ENCODE measurements around the gene SMAD7. TPM values are rescaled to one million over a fixed set of nuclear protein-coding genes. Genes with fewer than 3 reads are reported as not detected.
A peak's percentile ranks its signal among the peaks of the same experiment; 100 is the strongest.

SMAD7 gene
- total and polyA plus RNA-seq, 2 experiments from 2014 or later: 6.8 to 51.7 TPM

DNA sequence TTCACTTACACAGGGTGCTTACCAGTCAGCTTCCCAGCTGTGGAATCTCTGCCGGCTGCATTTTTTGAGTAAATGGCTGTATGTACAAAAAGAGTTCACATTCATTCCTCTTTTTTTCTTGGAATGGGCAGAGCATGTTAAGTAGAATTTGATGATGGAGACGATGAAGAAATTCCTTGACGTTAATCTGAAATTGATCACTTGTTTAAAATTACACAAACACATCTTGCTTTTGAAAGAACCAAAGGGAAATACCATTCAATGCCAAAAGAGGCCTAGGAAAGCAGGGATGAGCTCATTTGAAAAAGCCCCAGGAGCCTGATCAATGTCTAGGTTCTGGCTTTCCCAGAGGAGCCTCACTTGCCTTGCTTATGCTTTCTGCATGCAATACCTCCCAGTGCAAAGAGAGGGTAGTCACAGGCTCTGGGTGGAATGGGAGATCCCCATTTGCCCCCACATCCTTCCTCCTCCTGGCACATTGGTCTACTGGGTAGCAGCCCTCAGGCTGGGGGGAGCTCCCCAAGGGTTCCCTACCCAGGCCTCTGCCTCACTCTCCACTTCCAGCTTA is 12.3 kb upstream of the SMAD7 start:
- H2AFZ ChIP-seq: no peak overlapping the region
- H3K36me3 ChIP-seq (ENCODE audit: low read depth): no peaks in the 10 kb centered on the region
- peaks cover 25% of the 10 kb centered on the region for H3K4me1 ChIP-seq (ENCODE audit: insufficient read depth)
- no peaks in the 10 kb centered on the region for H3K9me2 ChIP-seq (ENCODE audit: insufficient read depth)
- in situ Hi-C loops (cut with MboI): no loop called here
- H3K27me3 ChIP-seq (replicated peaks; ENCODE audit: insufficient read depth): no peaks in the 10 kb centered on the region
- H3F3A ChIP-seq (ENCODE audit: insufficient read depth): 0 out of 2 replicates have a peak, but pooled peaks cover 6% of the 10 kb centered on the region
- WGBS, 2 experiments (ENCODE audit: low coverage in 1 of 2, low lambda C conversion rate in 2 of 2, missing lambda C conversion rate in 2 of 2): 33 to 35% methylated on average over 3 of the region's 3 CpGs
- H3K9me3 ChIP-seq (ENCODE audit: low read depth): no peaks in the 10 kb centered on the region
- H3K9ac ChIP-seq: no peak overlapping the region
- no peak overlapping the region for H3K4me2 ChIP-seq (ENCODE audit: unreplicated experiment)
- H4K20me1 ChIP-seq (ENCODE audit: insufficient read depth): no peaks in the 10 kb centered on the region
- no peaks in the 10 kb centered on the region for H3K79me2 ChIP-seq (ENCODE audit: insufficient read depth)
- DNase-seq: peak; percentile 68
- H3K4me3 ChIP-seq: no peak overlapping the region
- TF ChIP-seq EZH2 (IDR thresholded peaks at IDR 0.05; ENCODE audit: insufficient read depth, poor library complexity, severe bottlenecking) (no peak), EZH2phosphoT487 (IDR thresholded peaks at IDR 0.05; ENCODE audit: insufficient read depth, low read depth) (no peak)
- no peak overlapping the region for H3K27ac ChIP-seq

DNA sequence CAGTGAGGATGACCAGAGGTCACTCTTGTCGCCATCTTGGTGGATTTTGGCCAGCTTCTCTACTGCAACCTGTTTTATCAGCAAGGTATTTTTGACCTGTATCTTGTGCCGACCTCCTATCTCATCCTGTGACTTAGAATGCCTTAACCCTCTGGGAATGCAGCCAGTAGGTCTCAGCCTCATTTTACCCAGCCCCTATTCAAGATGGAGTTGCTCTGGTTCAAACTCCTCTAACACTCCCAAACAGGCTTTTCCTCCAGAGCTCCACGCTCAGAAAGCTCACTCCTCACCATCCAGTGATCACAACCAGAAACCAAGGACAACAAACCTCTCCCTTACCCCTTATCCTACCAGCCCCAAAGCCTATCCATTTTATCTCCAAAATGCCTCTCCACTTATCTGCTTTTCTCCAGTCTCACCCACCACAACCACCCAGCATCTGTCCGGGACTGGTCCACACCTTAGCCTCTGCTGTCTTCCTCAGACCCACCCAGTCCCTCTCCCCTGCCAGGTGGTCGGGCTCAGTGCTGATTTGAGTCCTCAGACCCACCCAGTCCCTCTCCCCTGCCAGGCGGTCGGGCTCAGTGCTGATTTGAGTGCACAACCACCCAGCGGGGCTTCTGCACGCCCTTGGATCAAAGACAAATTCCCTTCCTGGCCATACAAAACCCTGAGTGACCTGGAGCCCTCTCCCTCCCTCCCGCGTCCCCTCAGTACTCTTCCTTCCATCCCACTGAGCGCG is 11.7 kb upstream of the SMAD7 start:
- H3K9ac ChIP-seq: no peak overlapping the region
- in situ Hi-C loops (cut with MboI): no loop called here
- peaks cover 31% of the 10 kb centered on the region for H3K4me1 ChIP-seq (ENCODE audit: insufficient read depth)
- DNase-seq: no peak
- no peak overlapping the region for H3K4me2 ChIP-seq (ENCODE audit: unreplicated experiment)
- H3K27me3 ChIP-seq (replicated peaks; ENCODE audit: insufficient read depth): no peaks in the 10 kb centered on the region
- no peaks in the 10 kb centered on the region for H3K9me3 ChIP-seq (ENCODE audit: low read depth)
- H3K79me2 ChIP-seq (ENCODE audit: insufficient read depth): no peaks in the 10 kb centered on the region
- H3K9me2 ChIP-seq (ENCODE audit: insufficient read depth): no peaks in the 10 kb centered on the region
- H3K36me3 ChIP-seq (ENCODE audit: low read depth): no peaks in the 10 kb centered on the region
- no peak overlapping the region for H3K27ac ChIP-seq
- H4K20me1 ChIP-seq (ENCODE audit: insufficient read depth): no peaks in the 10 kb centered on the region
- peaks cover 12% of the 10 kb centered on the region for H3F3A ChIP-seq (ENCODE audit: insufficient read depth)
- no peak overlapping the region for H2AFZ ChIP-seq
- no peak for TF ChIP-seq EZH2phosphoT487 (IDR thresholded peaks at IDR 0.05; ENCODE audit: insufficient read depth, low read depth)
- TF ChIP-seq EZH2 (IDR thresholded peaks at IDR 0.05; ENCODE audit: insufficient read depth, poor library complexity, severe bottlenecking): no peak
- 86 to 90% methylated on average over 13 of the region's 13 CpGs for WGBS, 2 experiments (ENCODE audit: low coverage in 1 of 2, low lambda C conversion rate in 2 of 2, missing lambda C conversion rate in 2 of 2)
- H3K4me3 ChIP-seq: no peak overlapping the region

DNA sequence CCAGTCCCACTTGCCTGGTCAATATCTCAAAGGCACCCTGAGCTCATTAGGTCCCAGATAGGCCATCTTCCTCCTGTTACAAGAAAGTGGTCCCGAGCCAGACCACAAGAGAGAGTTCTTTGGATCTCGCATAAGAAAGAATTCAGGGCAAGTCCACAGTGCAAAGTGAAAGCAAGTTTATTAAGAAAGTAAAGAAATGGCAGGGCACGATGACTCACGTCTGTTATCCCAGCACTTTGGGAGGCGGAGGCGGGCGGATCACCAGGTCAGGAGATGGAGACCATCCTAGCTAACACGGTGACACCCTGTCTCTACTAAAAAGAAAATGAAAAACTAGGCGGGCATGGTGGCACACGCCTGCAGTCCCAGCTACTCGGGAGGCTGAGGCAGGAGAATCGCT is 10.8 kb upstream of the SMAD7 start:
- H3K9ac ChIP-seq: no peak overlapping the region
- no peaks in the 10 kb centered on the region for H4K20me1 ChIP-seq (ENCODE audit: insufficient read depth)
- H3K4me1 ChIP-seq (ENCODE audit: insufficient read depth): peaks cover 40% of the 10 kb centered on the region
- peaks cover 21% of the 10 kb centered on the region for H3F3A ChIP-seq (ENCODE audit: insufficient read depth)
- no peak overlapping the region for H2AFZ ChIP-seq
- no peak for DNase-seq
- H3K27ac ChIP-seq: no peak overlapping the region
- no peaks in the 10 kb centered on the region for H3K79me2 ChIP-seq (ENCODE audit: insufficient read depth)
- TF ChIP-seq EZH2phosphoT487 (IDR thresholded peaks at IDR 0.05; ENCODE audit: insufficient read depth, low read depth) (no peak), EZH2 (IDR thresholded peaks at IDR 0.05; ENCODE audit: insufficient read depth, poor library complexity, severe bottlenecking) (no peak)
- in situ Hi-C loops (cut with MboI): no loop called here
- H3K36me3 ChIP-seq (ENCODE audit: low read depth): no peaks in the 10 kb centered on the region
- H3K9me2 ChIP-seq (ENCODE audit: insufficient read depth): no peaks in the 10 kb centered on the region
- 89 to 90% methylated on average over 12 of the region's 12 CpGs for WGBS, 2 experiments (ENCODE audit: low coverage in 1 of 2, low lambda C conversion rate in 2 of 2, missing lambda C conversion rate in 2 of 2)
- no peak overlapping the region for H3K4me3 ChIP-seq
- H3K27me3 ChIP-seq (replicated peaks; ENCODE audit: insufficient read depth): no peaks in the 10 kb centered on the region
- H3K9me3 ChIP-seq (ENCODE audit: low read depth): no peaks in the 10 kb centered on the region
- H3K4me2 ChIP-seq (ENCODE audit: unreplicated experiment): no peak overlapping the region

DNA sequence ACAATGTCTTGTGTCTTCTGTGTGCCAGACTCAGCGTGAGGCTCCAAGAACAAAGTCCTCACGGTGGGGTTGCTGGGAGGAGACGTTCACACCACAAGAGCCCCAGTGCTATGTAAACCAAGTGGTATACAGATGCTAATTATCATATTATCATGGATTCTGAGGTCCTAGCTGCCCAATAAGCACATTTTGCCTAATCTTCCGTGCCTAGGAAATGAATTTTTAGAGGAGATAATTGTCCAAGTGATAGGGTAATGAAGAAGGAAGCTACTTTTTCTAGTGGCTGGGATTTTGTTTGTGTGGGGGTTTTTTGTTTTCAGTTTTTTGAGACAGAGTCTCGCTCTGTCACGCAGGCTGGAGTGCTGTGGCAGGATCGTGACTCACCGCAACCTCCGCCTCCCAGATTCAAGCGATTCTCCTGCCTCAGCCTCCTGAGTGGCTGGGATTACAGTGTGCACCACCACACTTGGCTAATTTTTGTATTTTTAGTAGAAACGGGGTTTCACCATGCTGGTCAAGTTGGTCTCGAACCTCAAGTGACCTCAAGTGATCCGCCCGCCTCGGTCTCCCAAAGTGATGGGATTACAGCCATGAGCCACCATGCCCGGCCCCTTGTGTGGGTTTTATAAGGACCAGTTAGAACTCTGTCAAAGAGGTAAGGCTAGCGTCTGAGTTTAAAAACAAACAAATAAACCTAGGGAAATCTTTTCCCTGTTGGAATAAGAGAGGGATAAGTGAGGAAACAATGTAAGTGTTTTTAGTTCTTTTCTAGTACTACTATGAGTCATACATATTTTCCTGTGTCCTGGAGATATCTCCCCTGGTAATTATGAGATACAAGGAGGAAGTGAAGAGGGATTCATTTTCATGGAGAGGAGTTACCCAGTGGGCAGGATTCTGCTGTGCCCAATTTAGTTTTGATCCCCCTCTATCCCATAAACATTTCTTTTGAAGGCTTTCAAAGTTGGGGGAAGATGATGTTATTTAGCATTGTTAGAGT is 9.5 kb upstream of the SMAD7 start:
- no peak overlapping the region for H2AFZ ChIP-seq
- H3K9ac ChIP-seq: no peak overlapping the region
- H3K4me1 ChIP-seq (ENCODE audit: insufficient read depth): peaks cover 53% of the 10 kb centered on the region
- peak overlapping the region; percentile 52 for H3K4me2 ChIP-seq (ENCODE audit: unreplicated experiment)
- no peaks in the 10 kb centered on the region for H3K9me3 ChIP-seq (ENCODE audit: low read depth)
- H4K20me1 ChIP-seq (ENCODE audit: insufficient read depth): no peaks in the 10 kb centered on the region
- 79 to 81% methylated on average over 17 of the region's 17 CpGs for WGBS, 2 experiments (ENCODE audit: low coverage in 1 of 2, low lambda C conversion rate in 2 of 2, missing lambda C conversion rate in 2 of 2)
- H3K79me2 ChIP-seq (ENCODE audit: insufficient read depth): no peaks in the 10 kb centered on the region
- peak overlapping the region; percentile 34 for H3K27ac ChIP-seq
- no peaks in the 10 kb centered on the region for H3K9me2 ChIP-seq (ENCODE audit: insufficient read depth)
- DNase-seq: peak; percentile 68
- H3F3A ChIP-seq (ENCODE audit: insufficient read depth): peaks cover 32% of the 10 kb centered on the region
- no peaks in the 10 kb centered on the region for H3K27me3 ChIP-seq (replicated peaks; ENCODE audit: insufficient read depth)
- TF ChIP-seq EZH2 (IDR thresholded peaks at IDR 0.05; ENCODE audit: insufficient read depth, poor library complexity, severe bottlenecking): no peak
- H3K4me3 ChIP-seq: no peak overlapping the region
- in situ Hi-C loops (cut with MboI): no loop called here
- no peaks in the 10 kb centered on the region for H3K36me3 ChIP-seq (ENCODE audit: low read depth)

All from GM23248 (cell line).